Stimulated activated CD4-positive, alpha-beta T cell treated with anti-CD3 and anti-CD28 coated beads, Interleukin-2, amount 100 ng/mL, for 4 hours (primary cell): Measurements from ENCODE around the gene DDIT3.

Experiments
- DNase-seq: peaks from one replicate; pipeline ENCODE4 v3.0.0-alpha.2; 2020; ENCODE audit warnings: low read depth

Gene DDIT3

GRCh38 chr12:57485695-57486094 lies 34.6 kb downstream of the DDIT3 start:
- no peak for DNase-seq

DNA sequence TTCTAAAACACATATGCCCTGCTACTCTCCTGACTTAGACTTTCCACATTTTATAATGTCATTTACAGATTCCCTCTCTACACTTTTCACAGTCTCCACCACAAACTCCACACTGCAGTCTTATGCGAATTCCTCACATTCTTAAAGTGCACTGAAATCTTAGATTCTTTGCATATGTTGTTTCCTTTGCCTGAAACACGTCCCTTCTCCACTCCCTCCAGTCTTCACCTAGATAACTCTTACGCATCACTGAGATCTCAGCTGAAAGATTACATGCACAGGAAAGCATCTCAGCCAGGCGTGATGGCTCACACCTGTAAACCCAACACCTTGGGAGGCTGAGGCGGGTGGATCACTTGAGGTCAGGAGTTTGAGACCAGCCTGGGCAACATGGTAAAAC lies 36.8 kb downstream of the DDIT3 start:
- no peak for DNase-seq

DNA sequence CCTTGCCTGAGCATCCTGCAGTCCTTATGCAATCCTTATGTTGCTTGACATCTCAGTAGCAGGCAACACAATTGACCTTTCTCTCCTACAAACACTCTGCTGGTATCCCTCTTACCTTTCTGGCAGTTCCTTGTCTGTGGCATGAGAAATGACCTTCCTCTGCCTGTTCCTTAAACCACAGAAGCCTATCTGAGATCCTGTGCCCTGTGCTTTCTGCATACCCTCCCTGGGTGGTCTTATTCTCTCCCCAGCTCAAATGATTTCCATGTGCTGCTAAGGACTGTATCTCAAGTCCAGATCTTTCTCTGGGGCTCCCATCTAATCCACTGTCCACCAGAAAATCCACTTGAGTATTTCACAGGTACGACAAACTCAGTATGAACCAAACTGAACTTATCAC lies 38.6 kb downstream of the DDIT3 start:
- no peak for DNase-seq

GRCh38 chr12:57479376-57480115 lies 40.8 kb downstream of the DDIT3 start, which contains the start of gene ARHGAP9:
Gene ARHGAP9, minus strand, starts transcription at chr12:57479866. Its CDS starts 460 bp downstream, at chr12:57479406.
- peak; percentile 59 for DNase-seq

GRCh38 chr12:57479043-57479375 lies 41.3 kb downstream of the DDIT3 start:
- no peak for DNase-seq

- DNase-seq = peak; percentile 39
These were observed 42.3 kb downstream of the DDIT3 start for GRCh38 chr12:57477710-57478681.

DNA sequence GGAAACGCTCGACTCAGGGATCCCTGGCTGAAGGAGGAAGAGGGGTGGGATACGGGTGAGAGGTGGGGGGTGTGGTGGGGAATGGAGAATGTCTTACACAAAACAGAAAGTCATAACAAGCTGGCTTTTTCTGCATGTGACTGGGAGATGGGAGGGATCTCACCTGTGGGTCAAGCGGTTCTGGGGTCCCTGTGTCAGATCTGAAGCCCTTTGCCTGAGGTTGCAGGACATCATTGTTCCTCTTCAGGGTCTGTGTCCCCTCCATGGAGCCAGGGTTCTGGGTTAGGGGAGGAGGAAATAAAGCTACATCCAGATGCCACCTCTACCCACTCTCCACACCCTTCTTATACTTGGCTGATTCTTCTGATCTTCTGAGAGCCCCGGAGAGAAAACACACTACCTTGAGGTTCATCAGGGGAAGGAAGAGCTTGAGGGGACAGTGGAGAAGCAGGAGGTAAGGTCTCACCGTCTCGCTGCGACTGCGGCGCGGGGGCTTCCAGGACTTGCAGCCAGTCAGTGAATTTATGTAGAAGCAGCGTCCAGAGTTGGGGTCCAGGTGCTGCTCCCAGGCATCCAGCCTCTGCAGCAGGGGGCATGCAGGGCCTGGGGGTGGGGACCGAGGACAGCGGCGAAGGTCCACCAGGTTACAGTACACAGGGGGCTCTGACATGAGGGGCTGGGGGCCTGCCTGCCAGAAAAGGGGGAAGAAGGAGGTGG lies 43.2 kb downstream of the DDIT3 start:
- DNase-seq = no peak

- DNase-seq = peak; percentile 48
These were observed 43.9 kb downstream of the DDIT3 start for GRCh38 chr12:57476162-57476992.

- DNase-seq = no peak
These were observed 44.8 kb downstream of the DDIT3 start for GRCh38 chr12:57475271-57476161.

DNA sequence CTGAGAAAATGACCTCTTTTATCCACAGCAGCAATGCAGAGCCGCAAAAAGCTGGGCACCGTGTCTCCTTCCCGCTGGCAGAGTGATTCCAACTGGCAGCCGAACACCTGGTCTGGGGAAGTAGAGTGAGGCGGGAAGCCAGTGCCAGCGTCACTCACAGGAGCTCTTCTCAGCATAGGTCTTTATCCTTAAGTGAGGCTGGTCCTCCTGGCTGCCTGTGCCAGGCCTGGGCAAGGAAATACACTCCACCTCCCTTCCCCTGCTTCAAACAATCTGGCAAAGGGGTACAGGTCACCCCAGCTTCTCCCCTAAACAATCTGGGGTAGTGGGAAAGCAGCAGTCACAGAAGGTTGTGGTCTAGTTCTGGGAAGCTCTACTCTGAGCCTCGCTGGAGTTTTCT lies 45.5 kb downstream of the DDIT3 start:
- DNase-seq = no peak

DNA sequence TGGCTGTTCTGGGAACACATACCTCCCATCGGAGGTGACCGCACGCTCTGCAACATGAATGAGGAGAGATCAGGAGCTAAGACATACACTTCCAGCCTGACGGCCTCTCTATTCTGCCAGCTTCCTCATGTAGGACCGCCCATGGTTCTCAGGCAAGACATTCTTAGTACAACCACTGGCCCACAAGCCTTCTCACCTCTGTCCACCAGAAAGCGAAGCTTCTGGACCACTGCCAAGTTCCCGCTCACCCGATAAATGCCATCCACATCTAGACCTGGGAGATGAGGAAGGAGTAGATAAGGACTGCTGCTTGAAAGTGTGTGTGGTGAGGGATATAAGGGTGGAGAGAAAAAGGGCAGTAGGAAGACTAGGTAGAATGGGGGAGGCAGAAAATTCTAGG lies 45.9 kb downstream of the DDIT3 start:
- DNase-seq = no peak

DNA sequence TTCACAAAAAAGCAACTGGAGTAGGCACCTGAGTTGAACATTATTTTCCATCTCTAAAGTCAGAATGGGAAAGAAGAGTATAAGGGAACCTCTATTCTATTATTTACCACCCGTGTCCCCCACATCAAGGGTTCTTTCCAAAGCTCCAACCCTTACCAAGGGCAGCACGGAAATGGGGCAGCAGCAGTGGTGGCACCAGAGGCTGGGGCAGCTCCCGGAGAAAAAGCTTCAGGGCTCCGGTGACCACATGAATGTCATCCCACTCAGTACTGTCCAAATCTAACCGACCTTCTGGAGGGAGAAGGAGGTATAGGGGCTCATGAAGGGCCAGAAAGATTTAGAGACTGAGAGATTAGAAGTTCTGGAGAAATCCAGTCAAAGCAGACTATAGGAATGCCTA lies 46.4 kb downstream of the DDIT3 start:
- DNase-seq = no peak

- DNase-seq = no peak
These were observed 46.9 kb downstream of the DDIT3 start for GRCh38 chr12:57473392-57473791.

- DNase-seq = no peak
These were observed 47.9 kb downstream of the DDIT3 start for GRCh38 chr12:57472391-57472790.

DNA sequence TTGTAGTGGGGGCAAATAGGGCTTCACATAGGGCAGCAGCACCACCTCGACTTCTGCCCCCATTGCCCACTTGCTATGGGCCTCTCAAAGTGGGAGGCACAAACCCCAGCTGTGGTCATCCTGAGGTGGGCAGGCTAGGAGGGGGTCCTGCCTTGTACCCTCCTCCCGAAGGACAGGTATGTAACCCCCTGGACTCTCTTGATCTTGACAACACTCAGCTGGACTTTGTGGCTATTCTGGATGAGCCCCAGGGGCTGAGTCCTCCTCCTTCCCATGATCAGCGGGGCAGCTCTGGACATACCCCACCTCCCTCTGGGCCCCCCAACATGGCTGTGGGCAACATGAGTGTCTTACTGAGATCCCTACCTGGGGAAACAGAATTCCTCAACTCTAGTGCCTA lies 48.7 kb downstream of the DDIT3 start:
- DNase-seq = no peak

DNA sequence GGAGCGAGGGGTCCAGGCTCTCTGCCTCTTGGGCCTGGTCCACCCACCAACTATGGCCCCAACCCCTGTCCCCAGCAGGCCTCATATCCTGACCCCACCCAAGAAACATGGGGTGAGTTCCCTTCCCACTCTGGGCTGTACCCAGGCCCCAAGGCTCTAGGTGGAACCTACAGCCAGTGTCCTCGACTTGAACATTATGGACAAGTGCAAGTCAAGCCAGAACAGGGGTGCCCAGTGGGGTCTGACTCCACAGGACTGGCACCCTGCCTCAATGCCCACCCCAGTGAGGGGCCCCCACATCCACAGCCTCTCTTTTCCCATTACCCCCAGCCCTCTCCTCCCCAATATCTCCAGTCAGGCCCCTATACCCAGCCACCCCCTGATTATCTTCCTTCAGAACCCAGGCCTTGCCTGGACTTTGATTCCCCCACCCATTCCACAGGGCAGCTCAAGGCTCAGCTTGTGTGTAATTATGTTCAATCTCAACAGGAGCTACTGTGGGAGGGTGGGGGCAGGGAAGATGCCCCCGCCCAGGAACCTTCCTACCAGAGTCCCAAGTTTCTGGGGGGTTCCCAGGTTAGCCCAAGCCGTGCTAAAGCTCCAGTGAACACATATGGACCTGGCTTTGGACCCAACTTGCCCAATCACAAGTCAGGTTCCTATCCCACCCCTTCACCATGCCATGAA lies 49.2 kb downstream of the DDIT3 start:
- no peak for DNase-seq

- no peak for DNase-seq
These were observed 49.9 kb downstream of the DDIT3 start for GRCh38 chr12:57470286-57470969.

DNA sequence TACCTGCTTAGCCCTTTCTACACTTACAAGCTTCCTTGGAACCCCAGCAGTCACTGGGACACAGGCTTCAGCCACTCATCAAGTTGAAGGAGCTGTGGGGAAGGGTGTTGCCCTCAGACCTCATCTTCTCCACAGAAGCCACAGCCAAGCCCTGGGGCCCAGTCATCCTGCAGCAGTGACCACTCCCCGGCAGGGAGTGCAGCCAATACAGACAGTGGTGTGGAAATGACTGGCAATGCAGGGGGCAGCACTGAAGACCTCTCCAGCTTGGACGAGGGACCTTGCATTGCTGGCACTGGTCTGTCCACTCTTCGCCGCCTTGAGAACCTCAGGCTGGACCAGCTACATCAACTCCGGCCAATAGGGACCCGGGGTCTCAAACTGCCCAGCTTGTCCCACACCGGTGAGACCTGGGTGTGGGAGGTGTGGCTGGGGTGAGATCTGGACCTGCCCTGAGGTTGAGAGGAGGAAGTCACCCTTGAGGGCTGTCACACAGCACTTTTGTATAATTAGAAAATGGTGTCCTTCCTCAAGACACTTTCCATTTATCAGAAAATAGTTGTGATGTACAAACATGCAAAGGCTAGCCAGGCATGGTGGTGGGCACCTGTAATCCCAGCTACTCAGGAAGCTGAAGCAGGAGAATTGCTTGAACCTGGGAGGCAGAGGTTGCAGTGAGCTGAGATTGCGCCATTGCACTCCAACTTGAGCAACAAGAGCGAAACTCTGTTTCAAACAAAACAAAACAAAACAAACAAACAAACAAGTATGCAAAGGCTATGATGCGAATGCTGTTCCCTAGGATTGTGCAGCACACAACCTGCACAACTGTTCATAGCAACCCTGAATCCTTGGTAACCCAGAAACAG lies 50.8 kb downstream of the DDIT3 start:
- DNase-seq = no peak
